GM19395 (cell line): ENCODE data around the gene EN1.

Source experiments
- ATAC-seq: cut with Tn5 transposase; IDR thresholded peaks from one replicate; pipeline ENCODE4 v1.9.1; 2021; ENCODE audit warnings: mild to moderate bottlenecking, moderate library complexity; ENCODE audit not compliant: unreplicated experiment

The EN1 gene

DNA sequence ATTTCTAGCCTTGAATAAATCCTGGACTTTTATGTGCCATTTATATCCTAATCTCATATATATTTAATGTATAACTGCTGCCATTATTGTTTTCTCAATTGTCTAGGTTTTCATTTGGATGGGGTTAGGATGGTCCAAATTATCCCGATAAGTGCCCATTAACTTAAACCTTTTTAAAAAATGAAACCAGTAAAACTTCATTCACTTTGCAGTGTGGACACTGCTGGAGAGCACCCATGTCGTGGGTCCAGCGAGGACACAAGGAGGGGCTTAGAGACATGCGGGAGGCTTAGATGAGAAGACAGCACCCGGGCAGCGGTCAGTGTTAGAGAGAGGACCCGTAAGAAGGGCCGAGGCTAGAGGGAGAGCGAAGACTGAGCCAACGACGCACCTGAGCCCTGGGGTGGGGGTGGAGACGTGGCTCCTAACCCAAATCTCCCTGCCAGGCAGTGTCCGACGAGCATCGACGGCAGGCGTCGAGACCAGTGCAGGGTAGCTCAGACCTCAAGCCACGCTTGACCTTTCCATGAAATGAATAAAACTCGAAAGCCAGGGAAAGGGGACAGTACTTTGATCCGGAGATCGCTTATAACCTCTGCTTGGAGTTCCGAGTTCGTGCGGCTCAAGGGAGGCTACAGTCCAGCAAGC is 9.0 kb upstream of the EN1 start:
- ATAC-seq, result no peak

DNA sequence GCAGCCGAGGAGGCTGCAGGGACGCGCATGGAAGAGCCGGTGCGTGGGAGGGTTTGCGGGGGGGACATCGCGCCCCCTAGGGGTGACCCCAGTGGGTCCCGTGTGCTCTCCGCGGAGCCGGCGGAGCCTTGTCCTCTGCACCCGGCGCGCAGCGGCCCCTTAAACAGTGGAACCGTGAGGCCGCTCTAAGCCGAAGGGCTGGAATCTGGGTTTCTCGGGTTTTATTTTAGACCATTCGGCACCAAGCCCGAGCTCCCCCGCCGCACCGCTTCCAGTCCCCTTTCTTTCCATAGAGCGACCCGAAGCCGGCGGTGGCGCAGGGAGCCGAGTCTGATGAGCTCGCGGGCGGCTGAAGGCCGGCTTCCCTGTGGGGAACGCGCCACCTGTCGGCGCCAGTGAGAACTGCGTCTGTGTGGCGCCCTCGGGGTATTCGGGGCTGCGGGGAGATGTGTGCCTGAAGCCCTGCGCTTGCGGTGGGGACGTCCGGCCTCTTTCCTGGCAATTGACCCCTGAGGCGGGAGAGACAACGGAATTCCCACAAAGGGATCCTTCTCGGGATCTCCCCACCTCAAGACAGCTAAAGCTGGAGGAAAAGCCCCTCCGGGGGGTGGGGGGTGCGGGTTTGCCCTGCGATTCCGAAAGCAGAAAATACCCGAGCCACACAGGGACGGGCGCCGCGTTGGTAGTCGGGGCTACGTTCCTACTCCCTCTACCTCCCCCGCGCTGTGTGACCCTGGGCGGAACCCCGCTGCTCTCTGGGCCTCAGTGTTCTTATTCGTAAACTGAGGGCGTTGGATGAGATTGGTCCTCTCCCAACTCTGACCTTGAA is 8.2 kb upstream of the EN1 start:
- peak; percentile 93 for ATAC-seq

DNA sequence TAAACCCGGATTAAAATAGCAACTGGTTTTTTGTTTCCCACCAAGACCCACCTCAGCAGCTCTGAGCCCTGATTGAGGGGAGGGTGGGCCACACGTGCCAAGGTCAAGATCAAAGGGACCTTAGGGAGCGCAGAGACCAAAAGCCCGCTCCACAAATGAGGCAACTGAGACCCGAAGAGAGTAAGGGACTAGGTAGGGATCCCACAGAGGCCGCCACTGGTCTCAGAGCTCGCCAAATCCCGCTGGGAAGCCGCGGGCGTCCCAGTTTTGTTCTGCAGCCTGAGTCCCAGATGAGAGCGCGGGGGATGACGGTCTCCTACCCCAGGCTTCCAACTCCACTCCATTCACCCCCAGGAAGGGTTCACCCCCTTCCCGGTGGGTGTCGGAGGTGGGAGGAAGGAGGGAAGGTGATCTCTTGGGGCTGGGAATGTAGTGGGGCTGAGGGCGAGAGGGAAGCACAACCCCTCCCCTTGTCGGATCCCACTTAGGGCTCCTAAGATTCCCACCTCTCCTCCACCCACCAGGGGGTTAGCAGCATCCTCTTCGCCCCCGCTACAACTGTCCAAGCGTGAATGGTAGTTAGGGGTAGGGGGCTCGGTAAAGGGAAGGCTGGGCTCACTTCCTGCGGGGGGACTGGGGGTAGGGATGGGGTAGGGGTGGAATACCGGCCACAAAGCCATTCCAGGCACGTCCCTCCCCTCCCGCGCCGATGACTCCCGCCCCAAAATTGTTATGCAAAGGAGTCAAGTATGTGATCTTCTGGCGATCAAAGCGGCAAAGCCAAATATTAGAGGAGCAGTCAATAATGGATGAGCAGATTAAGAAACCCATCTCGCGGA is 7.3 kb upstream of the EN1 start:
- no peak for ATAC-seq

DNA sequence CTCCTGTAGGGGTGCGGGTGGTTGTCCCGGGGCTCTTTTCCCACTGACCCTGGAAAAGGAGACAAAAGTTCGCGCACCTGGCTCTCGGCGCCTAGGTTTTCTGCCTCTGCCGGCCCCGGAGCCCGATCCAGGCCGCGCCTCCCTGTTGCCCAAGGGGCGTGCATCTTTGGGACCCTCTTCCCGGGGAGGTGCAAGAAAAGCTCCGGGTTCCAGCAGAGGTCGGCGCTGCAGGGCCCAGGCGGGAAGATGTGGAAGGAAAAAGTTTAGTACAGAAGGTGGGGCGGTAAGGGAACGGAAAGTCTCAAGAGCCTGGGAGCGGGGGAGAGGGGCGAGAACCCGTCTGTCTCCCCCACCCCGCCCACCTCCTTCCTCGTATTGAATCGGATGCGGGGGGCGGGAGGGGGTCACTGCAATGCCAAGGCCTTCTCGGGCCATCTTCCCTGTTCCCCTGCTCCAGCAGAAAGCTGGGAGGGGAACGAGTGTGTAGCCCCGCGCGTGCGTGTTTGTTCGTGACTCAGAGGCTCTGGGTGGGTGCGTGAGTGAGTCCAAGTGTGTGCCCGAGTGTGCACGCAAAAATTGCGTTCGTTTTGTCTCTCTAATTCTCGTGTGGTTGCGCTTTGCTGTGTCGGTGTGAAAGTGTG is 6.3 kb upstream of the EN1 start:
- no peak for ATAC-seq

DNA sequence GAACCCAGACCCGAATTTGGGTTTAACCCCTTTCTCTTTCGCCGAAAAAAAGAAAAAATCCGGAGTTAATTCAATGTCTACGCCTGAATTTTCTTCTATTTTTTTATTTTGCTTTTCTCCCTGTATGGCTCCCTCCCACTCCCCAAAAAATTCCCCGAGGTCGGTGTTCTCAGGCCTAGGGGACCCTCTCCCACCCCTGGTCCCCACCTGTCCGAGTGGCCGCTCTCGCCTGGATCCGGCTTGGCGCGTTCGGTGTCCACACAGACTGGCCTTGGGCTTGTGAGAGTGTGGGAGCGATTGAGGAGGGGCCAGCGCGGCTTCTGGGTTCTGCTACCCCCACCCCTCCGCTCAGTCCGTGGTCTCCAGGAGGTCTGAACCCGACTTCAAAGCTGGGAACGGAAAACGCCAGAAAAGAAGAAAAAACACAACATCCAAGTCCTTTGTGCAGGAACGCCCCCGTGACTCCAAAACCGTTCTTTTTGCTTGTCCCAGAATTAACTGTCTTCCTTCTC is 5.7 kb upstream of the EN1 start:
- ATAC-seq, result no peak

DNA sequence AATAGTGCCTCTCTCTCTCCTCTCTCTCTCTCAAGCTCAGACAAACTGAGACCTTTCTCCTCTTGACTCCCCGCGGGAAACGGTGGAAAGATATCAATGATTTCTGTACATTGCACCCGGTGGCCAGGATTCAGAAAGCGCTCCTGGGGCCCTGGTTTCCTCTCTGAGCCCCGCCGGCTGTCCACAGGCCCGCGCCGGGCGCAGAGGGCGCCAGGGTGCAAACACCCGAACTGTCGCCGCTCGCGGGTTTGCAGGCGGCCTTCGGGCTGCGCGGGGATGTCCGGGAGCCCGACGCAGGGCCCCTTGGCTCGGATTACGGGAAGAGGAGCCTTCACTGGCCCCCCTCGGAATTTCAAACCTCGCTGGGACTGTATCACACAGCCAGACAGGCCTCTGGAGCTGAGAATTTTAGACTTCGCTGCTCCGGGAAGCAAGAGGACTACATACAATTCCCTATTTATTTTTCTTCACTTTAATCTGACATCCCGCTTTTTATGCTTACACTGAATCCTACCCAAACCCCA is 5.2 kb upstream of the EN1 start:
- ATAC-seq, result no peak

DNA sequence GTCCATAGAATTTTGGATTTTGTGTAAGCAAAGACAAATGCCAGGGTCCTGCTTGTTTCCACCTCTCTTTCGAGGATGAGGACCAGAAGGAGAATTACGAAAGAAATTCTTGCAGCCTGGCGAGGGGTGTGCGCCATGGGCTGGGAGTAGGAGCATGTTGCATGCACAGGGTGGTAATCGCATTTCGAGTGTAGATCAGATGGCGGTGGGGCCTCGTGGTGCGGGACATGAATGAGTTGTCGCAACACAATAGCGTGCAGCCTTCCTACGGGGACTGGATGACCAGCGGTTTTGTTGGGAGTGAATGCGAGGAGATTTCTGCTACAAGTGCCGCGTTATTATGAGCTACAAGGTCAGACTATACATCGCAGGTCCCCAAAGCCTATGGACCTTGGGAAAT is 4.2 kb upstream of the EN1 start:
- no peak for ATAC-seq

DNA sequence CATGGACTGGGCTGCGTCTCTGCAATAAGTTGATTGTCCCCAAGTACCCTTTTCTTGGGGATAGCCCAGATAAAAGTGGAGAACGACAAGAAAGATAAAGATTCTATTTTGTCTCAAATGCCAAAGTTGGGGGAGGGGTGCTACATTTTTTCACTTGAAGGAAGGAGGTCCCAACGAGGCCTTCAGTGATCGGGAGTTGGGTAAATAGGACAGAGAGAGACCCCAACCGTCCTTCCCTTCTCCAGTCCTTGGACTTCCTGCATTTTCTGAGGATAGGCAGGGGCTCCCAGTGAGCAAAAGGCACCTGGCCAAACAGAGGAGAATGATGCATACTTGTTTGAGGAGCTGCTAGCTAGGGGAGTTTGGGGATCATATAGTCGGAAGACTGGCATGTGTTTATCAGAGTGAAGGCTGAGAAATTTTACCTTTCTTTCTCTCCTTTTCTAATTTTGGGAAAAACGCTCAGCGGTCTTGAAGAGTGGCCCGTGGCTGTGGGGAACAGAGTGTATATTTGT is 3.5 kb upstream of the EN1 start:
- ATAC-seq, result no peak

DNA sequence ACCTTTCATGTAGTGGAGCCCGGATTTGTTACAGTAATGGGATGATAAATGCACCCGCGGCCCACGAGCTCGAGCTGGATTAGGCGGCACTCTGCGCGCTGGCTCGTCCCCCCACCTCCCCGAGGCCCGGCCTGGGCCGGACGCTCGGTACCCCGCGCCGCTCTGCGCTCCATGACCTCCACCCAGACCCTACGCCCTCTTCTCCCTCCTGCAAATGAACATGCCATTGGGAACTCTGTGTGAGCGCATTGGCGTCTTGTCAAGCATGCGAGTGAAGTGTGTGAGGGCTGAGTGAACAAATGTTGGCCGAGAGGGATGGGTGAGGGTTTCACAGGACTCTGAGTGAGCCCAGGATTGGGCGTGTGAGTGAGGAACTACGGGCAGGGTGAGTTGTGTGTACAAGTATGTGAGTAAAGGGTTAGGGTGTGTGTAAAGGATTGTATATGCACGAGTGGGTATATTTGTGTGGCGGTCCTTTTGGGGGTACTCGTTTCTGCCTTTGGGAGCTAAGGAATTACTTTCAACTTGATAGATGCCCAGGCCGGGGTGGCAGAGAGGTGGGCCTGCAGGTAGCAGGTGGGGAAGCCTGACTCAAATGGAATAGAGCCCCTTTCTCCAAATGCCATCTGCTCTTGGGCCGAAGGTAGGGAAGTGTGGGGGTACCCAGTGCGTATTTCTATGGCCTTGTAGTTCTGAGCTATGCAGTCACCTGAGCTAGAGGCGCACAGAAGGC is 2.9 kb upstream of the EN1 start:
- no peak for ATAC-seq

DNA sequence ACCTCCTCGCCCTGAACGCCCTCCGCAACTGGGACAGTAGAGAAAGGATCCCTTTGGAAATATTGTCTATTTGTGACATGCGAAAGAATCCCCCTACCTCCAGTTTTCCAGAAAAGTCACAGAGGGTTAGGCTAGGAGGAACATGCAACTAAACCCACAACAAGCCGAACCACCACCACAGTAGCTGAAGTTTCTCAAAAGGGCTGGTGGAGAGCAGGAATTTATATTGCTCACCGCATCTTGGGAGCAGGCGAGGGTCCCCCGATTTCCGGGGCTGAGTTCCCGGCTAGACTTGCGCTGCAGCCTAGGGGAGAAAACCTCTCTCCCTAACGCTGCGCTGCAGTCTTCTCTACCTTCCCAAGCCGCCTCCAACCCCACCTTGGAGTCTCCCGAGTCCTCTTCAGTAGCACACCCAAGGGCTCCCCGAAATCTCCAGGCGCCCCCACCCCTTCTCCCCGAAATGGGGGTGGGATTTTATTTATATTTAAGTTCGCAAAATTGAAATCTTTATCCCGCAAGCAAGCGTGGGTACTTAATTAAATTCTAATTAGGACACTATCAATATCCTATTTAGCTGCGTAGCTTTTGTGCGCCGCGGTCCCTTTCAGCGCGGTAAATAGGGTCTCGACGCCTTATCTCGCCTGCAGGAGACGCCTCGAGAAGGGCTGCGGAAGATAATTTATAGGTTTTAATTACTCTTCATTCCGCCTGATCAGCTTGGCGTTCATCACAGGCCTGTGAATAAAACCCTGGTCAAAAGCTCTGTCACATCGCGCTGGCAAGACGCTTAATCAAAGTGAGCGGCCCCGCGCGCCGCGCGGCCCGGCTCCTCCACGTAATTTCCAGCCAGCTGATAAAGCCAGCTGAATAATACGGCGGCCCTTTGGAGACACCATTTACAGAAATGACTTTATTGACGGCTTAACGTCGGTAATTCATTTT is 2.0 kb upstream of the EN1 start:
- ATAC-seq, result no peak

DNA sequence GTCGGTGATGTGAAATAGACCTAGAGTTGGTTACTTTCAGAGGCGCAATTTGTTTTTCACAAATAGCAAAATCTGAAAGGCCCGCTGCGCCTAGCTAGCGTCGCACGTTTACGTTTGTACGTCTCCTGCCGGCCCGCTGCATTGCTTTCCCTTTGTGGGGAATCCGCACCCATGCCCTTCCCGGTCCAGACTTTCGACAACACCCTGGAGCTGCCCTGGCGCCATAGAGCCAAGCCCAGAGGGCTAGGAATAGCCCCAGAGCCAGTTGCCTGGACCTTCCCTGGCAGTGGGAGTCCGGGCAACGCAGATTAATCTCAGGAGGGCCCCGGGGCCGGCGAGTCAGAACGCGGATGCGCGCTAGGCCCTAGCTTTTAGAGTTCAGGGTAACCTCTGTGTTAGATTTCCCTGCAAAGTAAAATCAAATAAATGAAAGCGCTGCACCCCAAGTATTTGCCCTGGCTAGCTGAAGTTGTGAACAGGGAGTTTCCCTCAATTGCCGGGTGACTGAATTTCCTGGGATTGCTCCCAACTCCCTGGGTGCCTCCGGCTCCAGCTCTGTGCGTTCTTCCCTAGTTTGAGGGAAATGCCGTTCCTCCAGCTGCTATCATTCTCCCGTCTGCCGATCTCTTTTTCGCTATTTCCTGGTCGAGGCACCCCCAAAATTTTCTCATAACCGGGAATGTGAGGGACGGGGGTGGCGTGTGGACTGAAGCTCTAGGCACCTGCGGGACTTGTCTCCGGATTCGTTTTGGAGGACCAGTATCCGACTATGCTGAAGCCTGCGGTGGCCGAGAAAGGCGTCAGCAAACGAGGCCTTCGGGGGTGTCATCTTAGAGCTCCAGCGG is 1.2 kb upstream of the EN1 start:
- ATAC-seq, result no peak

DNA sequence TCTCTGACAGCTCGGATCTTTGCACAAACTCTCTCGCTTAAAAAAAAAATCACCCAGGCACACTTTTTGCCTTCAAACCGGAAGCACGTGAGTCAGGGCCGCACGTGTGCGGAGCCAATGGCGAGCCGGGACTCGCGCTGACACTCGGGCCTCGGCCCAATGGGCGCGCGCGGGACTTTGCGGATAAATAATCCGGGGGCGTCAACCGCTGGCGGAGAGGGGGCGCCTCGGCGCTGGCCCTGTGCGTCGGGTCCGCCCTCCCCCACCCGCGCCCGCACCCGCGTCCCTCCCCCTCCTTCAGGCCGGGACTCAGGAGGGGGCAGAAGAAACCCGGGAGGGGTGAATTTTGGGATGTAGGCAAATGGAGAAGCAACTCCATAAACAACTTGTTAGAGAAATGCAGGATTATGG is 319 bp upstream of the EN1 start:
- no peak for ATAC-seq

DNA sequence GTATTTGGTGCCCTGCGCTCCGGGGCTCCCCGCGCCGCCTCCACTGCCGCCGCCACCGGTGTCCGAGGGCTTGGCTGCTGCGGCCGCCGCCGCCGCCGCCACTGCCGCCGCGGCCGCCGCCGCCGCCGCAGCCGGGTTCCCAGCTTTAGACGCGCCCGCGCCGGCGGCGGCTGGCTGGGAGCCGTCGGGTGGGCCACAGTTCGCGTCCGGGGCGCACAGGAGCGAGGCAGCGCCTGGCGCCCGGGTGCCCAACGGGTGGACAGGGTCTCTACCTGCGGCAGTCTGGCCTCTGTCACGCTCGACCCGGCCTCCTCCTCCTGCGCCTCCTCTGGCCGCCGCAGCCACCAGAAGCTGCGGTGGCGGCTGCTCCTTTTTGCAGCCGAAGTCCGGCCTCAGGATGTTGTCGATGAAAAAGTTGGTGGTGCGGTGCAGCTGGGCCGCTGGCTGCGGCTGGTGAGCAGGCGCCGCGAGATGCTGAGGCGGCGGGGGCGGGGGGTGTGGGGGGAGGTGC is 951 bp downstream of the EN1 start:
- no peak for ATAC-seq

DNA sequence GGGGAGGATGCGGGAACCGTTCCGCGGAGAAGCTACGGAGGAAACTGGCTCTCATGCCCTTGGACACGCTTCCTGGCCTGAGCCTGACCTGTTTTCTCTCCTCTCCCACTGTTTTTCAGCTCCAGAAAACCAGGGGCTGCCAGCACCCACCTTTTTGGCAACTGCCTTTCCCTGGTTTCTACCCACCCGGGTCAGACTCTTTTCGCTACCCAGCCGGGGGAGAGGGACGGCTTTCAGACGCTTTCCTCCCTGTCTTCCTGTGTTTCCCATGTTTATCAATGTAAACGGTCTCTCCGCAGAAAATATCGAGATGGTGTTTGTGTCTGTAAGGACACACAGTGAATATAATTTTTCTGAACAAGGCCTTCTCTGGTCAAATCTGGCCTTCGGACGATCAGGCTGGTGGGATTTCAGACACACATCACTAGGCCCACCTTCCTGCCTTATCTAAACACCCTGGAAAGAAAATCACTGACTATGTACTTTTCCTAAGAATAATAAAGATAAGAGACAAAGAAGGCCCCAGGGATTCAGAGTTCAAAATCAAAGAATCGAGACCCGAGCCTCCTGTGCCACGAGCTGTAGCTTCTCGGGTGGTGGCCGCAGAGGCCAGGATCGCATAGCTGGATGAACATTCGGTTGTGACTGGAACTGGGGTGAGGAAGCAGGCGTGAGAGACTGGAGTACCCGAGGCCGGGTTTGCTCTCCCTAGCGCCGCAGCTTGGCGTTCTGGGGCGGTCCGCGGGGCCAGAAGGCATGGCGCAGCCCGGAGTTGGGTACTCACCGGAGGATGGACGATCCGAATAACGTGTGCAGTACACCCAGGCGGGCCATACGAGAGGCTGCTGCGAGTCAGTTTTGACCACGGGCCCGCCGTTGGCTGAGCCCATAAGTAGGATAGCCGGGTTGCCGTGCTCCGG is 1.7 kb downstream of the EN1 start:
- ATAC-seq, result no peak

DNA sequence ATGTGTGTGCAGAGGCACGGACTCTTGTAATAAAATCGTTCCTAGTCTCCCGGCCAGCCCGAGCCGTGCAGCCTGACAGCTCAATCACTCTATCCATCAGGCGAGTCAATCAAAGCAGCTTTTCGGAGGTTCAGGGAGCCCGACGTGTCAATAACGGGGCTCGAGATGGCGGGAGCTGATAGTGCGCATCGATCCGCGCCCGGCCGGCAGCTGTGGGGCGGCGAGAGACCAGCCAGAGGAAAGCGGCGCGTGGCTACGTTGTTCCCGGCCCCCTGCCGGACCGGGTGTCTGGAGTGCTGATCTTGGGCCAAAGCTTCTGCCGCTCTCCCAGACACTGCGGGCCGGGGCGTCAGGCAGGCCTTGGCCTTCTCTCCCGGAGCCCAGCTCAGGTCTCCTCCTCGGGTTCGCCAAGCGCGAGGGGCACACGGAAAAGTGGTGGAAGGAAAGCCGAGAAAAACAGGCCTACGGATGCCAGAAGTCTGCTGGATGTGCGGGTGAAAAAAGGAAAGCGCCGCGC is 2.4 kb downstream of the EN1 start:
- no peak for ATAC-seq

DNA sequence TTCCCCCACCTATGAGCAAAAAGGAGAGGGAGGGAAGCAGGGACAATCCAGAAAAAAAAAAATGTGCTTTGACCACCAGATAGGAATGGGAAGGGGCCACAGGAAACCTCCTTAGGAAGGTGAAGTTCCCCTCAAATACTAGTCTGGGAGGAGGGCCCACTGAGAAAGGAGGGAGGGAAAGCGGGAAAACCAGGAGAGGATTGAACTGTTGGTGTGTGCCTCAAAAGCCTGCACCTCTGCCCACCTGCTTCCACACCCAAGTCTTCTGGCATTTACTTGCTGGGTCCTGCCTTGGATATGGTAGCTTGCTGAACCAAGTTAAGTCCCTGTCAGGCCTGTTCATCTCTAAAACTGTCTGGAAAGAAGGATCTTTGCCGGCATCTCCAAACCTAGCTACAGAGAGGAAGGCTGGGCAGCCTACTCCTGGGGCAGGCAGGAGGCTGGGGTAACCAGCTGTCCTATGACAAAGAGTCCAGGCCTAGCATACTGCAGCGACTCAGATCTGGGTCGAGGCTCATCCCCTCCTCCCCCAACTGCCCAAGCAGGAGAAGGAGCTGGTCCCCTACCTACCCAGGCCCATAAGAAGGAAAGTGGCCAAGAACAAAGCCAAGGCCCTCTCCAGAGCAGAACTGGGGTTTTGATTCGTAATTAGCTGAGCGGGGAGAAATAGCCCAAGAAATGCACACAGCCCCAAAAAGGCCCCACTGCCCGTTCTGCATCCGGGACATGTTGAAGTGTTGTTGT is 3.0 kb downstream of the EN1 start:
- ATAC-seq, result no peak
